ENCODE data around the gene COL4A2. TPM values are rescaled to one million over a fixed set of nuclear protein-coding genes. Genes with fewer than 3 reads are reported as not detected.

COL4A2 gene
- polyA plus RNA-seq, 1 donor (not counting 4 experiments of a cell fraction or from before 2014, with no cell fraction given), result 30.7 TPM

- dilution Hi-C loops (cut with MboI; ENCODE audit: extremely low pct_ligation_motif_present, low sequenced_read_pairs), result no loop called here
- no peak overlapping the region for H2AFZ ChIP-seq (ENCODE audit: control insufficient read depth, low read length)
- TF ChIP-seq EZH2 (IDR thresholded peaks at IDR 0.05; ENCODE audit: low read length) (no peak), CTCF (optimal IDR thresholded peaks at IDR 0.05 in 1 of 3, IDR thresholded peaks at IDR 0.05 in 1 of 3, conservative IDR thresholded peaks at IDR 0.05 in 1 of 3; ENCODE audit: extremely low read depth in 1 of 3, insufficient read depth in 2 of 3, low read length in 3 of 3) (no peak)
- FAIRE-seq, result no peak
- no peak overlapping the region for H3K4me2 ChIP-seq (ENCODE audit: control insufficient read depth, extremely low read depth, insufficient read depth, low read depth, low read length)
- H3K79me2 ChIP-seq (ENCODE audit: control insufficient read depth, insufficient read depth, low read length), result no peaks in the 10 kb centered on the region
- H3K9me3 ChIP-seq (ENCODE audit: control insufficient read depth, low read depth, low read length), result no peaks in the 10 kb centered on the region
- no peaks in the 10 kb centered on the region for H3K4me1 ChIP-seq (ENCODE audit: control insufficient read depth, extremely low read depth, insufficient read depth, low read length)
- no peak for DNase-seq (ENCODE audit: low read depth, low spot score)
- H3K36me3 ChIP-seq (ENCODE audit: control insufficient read depth in 2 of 2, extremely low read depth in 1 of 2, insufficient read depth in 2 of 2, low read length in 2 of 2), result no peaks in the 10 kb centered on the region
- H3K4me3 ChIP-seq (ENCODE audit: control insufficient read depth in 2 of 3, extremely low read depth in 1 of 3, insufficient read depth in 2 of 3, low read depth in 1 of 3, low read length in 3 of 3), result no peak overlapping the region
- H3K9ac ChIP-seq (ENCODE audit: control insufficient read depth, extremely low read depth, insufficient read depth, low read length), result no peak overlapping the region
- H3K27me3 ChIP-seq (ENCODE audit: control insufficient read depth, extremely low read depth, insufficient read depth, low read length), result no peaks in the 10 kb centered on the region
- H4K20me1 ChIP-seq (ENCODE audit: control insufficient read depth, extremely low read depth, insufficient read depth, low read length), result no peaks in the 10 kb centered on the region
- no peaks in the 10 kb centered on the region for H3K9me1 ChIP-seq (ENCODE audit: control insufficient read depth, extremely low read depth, insufficient read depth, low read length)
- no peak overlapping the region for H3K27ac ChIP-seq (ENCODE audit: control insufficient read depth, insufficient read depth, low read length)
Measured at GRCh38 chr13:110541526-110541920, 234.4 kb downstream of the COL4A2 start.

GRCh38 chr13:110542169-110542796, 235.2 kb downstream of the COL4A2 start:
- no peak overlapping the region for H3K27ac ChIP-seq (ENCODE audit: control insufficient read depth, insufficient read depth, low read length)
- dilution Hi-C loops (cut with MboI; ENCODE audit: extremely low pct_ligation_motif_present, low sequenced_read_pairs), result no loop called here
- TF ChIP-seq CTCF (optimal IDR thresholded peaks at IDR 0.05 in 1 of 3, IDR thresholded peaks at IDR 0.05 in 1 of 3, conservative IDR thresholded peaks at IDR 0.05 in 1 of 3; ENCODE audit: extremely low read depth in 1 of 3, insufficient read depth in 2 of 3, low read length in 3 of 3) (no peak), EZH2 (IDR thresholded peaks at IDR 0.05; ENCODE audit: low read length) (no peak)
- no peaks in the 10 kb centered on the region for H3K4me1 ChIP-seq (ENCODE audit: control insufficient read depth, extremely low read depth, insufficient read depth, low read length)
- H3K36me3 ChIP-seq (ENCODE audit: control insufficient read depth in 2 of 2, extremely low read depth in 1 of 2, insufficient read depth in 2 of 2, low read length in 2 of 2), result no peaks in the 10 kb centered on the region
- no peak overlapping the region for H3K4me3 ChIP-seq (ENCODE audit: control insufficient read depth in 2 of 3, extremely low read depth in 1 of 3, insufficient read depth in 2 of 3, low read depth in 1 of 3, low read length in 3 of 3)
- no peaks in the 10 kb centered on the region for H4K20me1 ChIP-seq (ENCODE audit: control insufficient read depth, extremely low read depth, insufficient read depth, low read length)
- H3K27me3 ChIP-seq (ENCODE audit: control insufficient read depth, extremely low read depth, insufficient read depth, low read length), result no peaks in the 10 kb centered on the region
- DNase-seq (ENCODE audit: low read depth, low spot score), result no peak
- FAIRE-seq, result no peak
- no peak overlapping the region for H3K9ac ChIP-seq (ENCODE audit: control insufficient read depth, extremely low read depth, insufficient read depth, low read length)
- no peak overlapping the region for H3K4me2 ChIP-seq (ENCODE audit: control insufficient read depth, extremely low read depth, insufficient read depth, low read depth, low read length)
- no peaks in the 10 kb centered on the region for H3K9me3 ChIP-seq (ENCODE audit: control insufficient read depth, low read depth, low read length)
- no peak overlapping the region for H2AFZ ChIP-seq (ENCODE audit: control insufficient read depth, low read length)
- H3K9me1 ChIP-seq (ENCODE audit: control insufficient read depth, extremely low read depth, insufficient read depth, low read length), result no peaks in the 10 kb centered on the region
- H3K79me2 ChIP-seq (ENCODE audit: control insufficient read depth, insufficient read depth, low read length), result no peaks in the 10 kb centered on the region

All from keratinocyte (primary cell).